Ishikawa (cell line): Measurements from ENCODE around the gene CCDC66.

Experiments used
- CEBPB ChIP-seq: IDR thresholded peaks from 2 replicates; pipeline ENCODE4 v1.6.1; 2012
- FOXM1 ChIP-seq: IDR thresholded peaks from 2 replicates; pipeline ENCODE4 v1.6.1; 2012; ENCODE audit warnings: low read depth, borderline replicate concordance
- MAX ChIP-seq: IDR thresholded peaks from 2 replicates; pipeline ENCODE4 v1.6.1; 2012
- NFIC ChIP-seq: IDR thresholded peaks from 2 replicates; pipeline ENCODE4 v1.6.1; 2012
- USF1 ChIP-seq: IDR thresholded peaks from 2 replicates; pipeline ENCODE4 v1.6.1; 2012
- YY1 ChIP-seq: IDR thresholded peaks from 2 replicates; pipeline ENCODE4 v1.6.1; 2012; ENCODE audit warnings: low read depth

- TF ChIP-seq CEBPB (no peak), MAX (peak; percentile 97), YY1 (no peak), FOXM1 (0 out of 2 replicates have a peak, but pooled peaks have one; percentile 28), NFIC (no peak), USF1 (no peak)
Observed at GRCh38 chr3:56556908-56557830, at the start of gene CCDC66.
